CD14-positive monocyte (primary cell): ENCODE data around the gene MTMR3. TPM values are rescaled to one million over a fixed set of nuclear protein-coding genes. Genes with fewer than 3 reads are reported as not detected.

Experiments
- DNase-seq, 3 donors: peaks; one replicate each; pipeline ENCODE4 v3.0.0-alpha.2; 2011 to 2022
- H2AFZ ChIP-seq: 2 replicates; pipeline ENCODE4 v1.6.0; 2012; ENCODE audit warnings: mild to moderate bottlenecking, low read depth, low read length, inconsistent platforms; ENCODE audit not compliant: insufficient read depth, poor library complexity, severe bottlenecking
- H3K27ac ChIP-seq, 2 donors: 1 replicate in 1 of 2; 2 replicates in 1 of 2; pipeline ENCODE4 v1.5.1; 2012 to 2013; ENCODE audit warnings: low read length in 2 of 2, control low read depth in 1 of 2, inconsistent platforms in 1 of 2, low read depth in 1 of 2, mild to moderate bottlenecking in 1 of 2
- H3K27me3 ChIP-seq, 2 donors: one replicate each; pipeline versions ENCODE4 v1.6.0 to v1.6.1; 2011 to 2013; ENCODE audit warnings: low read length in 2 of 2; ENCODE audit not compliant: control insufficient read depth in 2 of 2, insufficient read depth in 2 of 2
- H3K36me3 ChIP-seq, 2 donors: replicated peaks in 1 of 2; 1 replicate in 1 of 2; 2 replicates in 1 of 2; pipeline versions ENCODE4 v1.5.1 to v1.6.1; 2012 to 2013; ENCODE audit warnings: low read length in 2 of 2, control low read depth in 1 of 2, inconsistent platforms in 1 of 2, mild to moderate bottlenecking in 1 of 2; ENCODE audit not compliant: insufficient read depth in 2 of 2, control insufficient read depth in 1 of 2
- H3K4me1 ChIP-seq, 2 donors: 1 replicate in 1 of 2; 2 replicates in 1 of 2; pipeline versions ENCODE4 v1.5.1 to v1.6.1; 2012 to 2013; ENCODE audit warnings: low read length in 2 of 2, control low read depth in 1 of 2, inconsistent platforms in 1 of 2, mild to moderate bottlenecking in 1 of 2, moderate library complexity in 1 of 2; ENCODE audit not compliant: insufficient read depth in 2 of 2, control insufficient read depth in 1 of 2
- H3K4me2 ChIP-seq: replicated peaks from 2 replicates; pipeline ENCODE3; 2012; ENCODE audit warnings: low read length, moderate library complexity, mild to moderate bottlenecking; ENCODE audit not compliant: poor library complexity, severe bottlenecking; ENCODE audit errors: extremely low read depth
- H3K4me3 ChIP-seq, 3 experiments: fragments of 200-600 bp in 1 of 3; sonication (generic) in 1 of 3; replicated peaks in 1 of 3; 1 replicate in 2 of 3; 2 replicates in 1 of 3; pipeline ENCODE4 v1.5.1; 2011 to 2013; ENCODE audit warnings: low read length in 3 of 3, mild to moderate bottlenecking in 3 of 3, control low read depth in 2 of 3, low read depth in 2 of 3, inconsistent platforms in 1 of 3, moderate library complexity in 1 of 3
- H3K79me2 ChIP-seq: 2 replicates; pipeline ENCODE4 v1.6.0; 2012; ENCODE audit warnings: mild to moderate bottlenecking, control low read depth, inconsistent platforms, low read length, moderate library complexity; ENCODE audit not compliant: insufficient read depth
- H3K9ac ChIP-seq: 2 replicates; pipeline ENCODE4 v1.6.0; 2017; ENCODE audit warnings: low read length, mild to moderate bottlenecking; ENCODE audit not compliant: insufficient read depth, poor library complexity, severe bottlenecking
- H3K9me3 ChIP-seq, 2 donors: replicated peaks in 1 of 2; 1 replicate in 1 of 2; 2 replicates in 1 of 2; pipeline versions ENCODE4 v1.5.1 to v1.6.1; 2012 to 2013; ENCODE audit warnings: low read length in 2 of 2, control low read depth in 1 of 2; ENCODE audit not compliant: control insufficient read depth in 1 of 2, insufficient read depth in 1 of 2
- H4K20me1 ChIP-seq: 2 replicates; pipeline ENCODE4 v1.6.0; 2012; ENCODE audit warnings: mild to moderate bottlenecking, low read length, control low read depth, moderate library complexity; ENCODE audit not compliant: insufficient read depth
- H3K27ac Mint-ChIP-seq, 7 donors: one replicate each; pipeline ENCODE4 v1.8.0; 2020; ENCODE audit warnings: mild to moderate bottlenecking in 7 of 7, mixed read lengths in 7 of 7, moderate library complexity in 6 of 7, inconsistent platforms in 2 of 7
- H3K27me3 Mint-ChIP-seq, 3 donors: one replicate each; pipeline ENCODE4 v1.8.0; 2021 to 2022; ENCODE audit warnings: low read depth in 3 of 3, mild to moderate bottlenecking in 3 of 3, mixed read lengths in 3 of 3, moderate library complexity in 3 of 3, inconsistent platforms in 1 of 3
- H3K36me3 Mint-ChIP-seq, 2 donors: one replicate each; pipeline ENCODE4 v1.8.0; 2020; ENCODE audit warnings: mixed read lengths in 2 of 2, inconsistent platforms in 1 of 2, mild to moderate bottlenecking in 1 of 2
- H3K4me1 Mint-ChIP-seq: one replicate; pipeline ENCODE4 v1.8.0; 2020; ENCODE audit warnings: mild to moderate bottlenecking, mixed read lengths
- H3K4me3 Mint-ChIP-seq, 2 donors: one replicate each; pipeline ENCODE4 v1.8.0; 2020; ENCODE audit warnings: mild to moderate bottlenecking in 2 of 2, mixed read lengths in 2 of 2, moderate library complexity in 1 of 2
- H3K9me3 Mint-ChIP-seq, 7 donors: one replicate each; pipeline ENCODE4 v1.8.0; 2020 to 2022; ENCODE audit warnings: mixed read lengths in 7 of 7, mild to moderate bottlenecking in 6 of 7, moderate library complexity in 6 of 7, inconsistent platforms in 2 of 7
- CTCF ChIP-seq: fragments of 200-600 bp; IDR thresholded peaks from one replicate; pipeline ENCODE4 v1.8.0; 2022; ENCODE audit warnings: antibody characterized with exemption, mild to moderate bottlenecking
- WGBS: methylation state at CpG from one replicate; pipeline ENCODE4 v1.1.5; 2013; ENCODE audit warnings: missing lambda C conversion rate; ENCODE audit not compliant: insufficient coverage; 5-methylcytosine and 5-hydroxymethylcytosine counted together
- intact Hi-C, 2 donors: fragments of 100-400 bp; cut with micrococcal nuclease; formaldehyde crosslinking; loops; one replicate each; pipeline versions ENCODE4 v1.15.0 to v1.15.1; 2023
- polyA plus RNA-seq, 3 donors: library from polyadenylated mRNA; depleted of rRNA in 1 of 3; unstranded in 2 of 3; stranded (reverse) in 1 of 3; fragments of 300-500 nt in 2 of 3; fragments of >200 nt in 1 of 3; fragmentation: Illumina TruSeq in 2 of 3; gene quantifications; 1 replicate in 2 of 3; 2 replicates in 1 of 3; pipeline ENCODE4 v1.2.3, GENCODE V29; 2012 to 2021

Gene MTMR3
- polyA plus RNA-seq, 3 donors: 23.4 to 86.1 (median 30.2) TPM

- H3K4me2 ChIP-seq: no peak overlapping the region
- no peak for DNase-seq
- H4K20me1 ChIP-seq: peaks cover 25% of the 10 kb centered on the region
- no peak overlapping the region for H3K9ac ChIP-seq
- H3K4me3 ChIP-seq: no peak overlapping the region
- peak overlapping the region in 1 of 2 donors; percentile 43 for H3K4me3 Mint-ChIP-seq
- H3K9me3 ChIP-seq: no peaks in the 10 kb centered on the region
- no peak for TF ChIP-seq CTCF
- no peak overlapping the region for H3K27ac ChIP-seq
- H3K36me3 ChIP-seq: peaks cover 0 to 19% of the 10 kb centered on the region in 2 donors
- peaks cover 0 to 4% (median 3%) of the 10 kb centered on the region in 3 donors for H3K27me3 Mint-ChIP-seq
- no peak overlapping the region for H2AFZ ChIP-seq
- peaks cover 7 to 10% of the 10 kb centered on the region in 2 donors for H3K4me1 ChIP-seq
- peak overlapping the region in 2 of 7 donors; percentile 4 to 36 for H3K27ac Mint-ChIP-seq
- peaks cover 12% of the 10 kb centered on the region for H3K4me1 Mint-ChIP-seq
- peaks cover 8 to 13% of the 10 kb centered on the region in 2 donors for H3K36me3 Mint-ChIP-seq
- WGBS: 64% methylated on average over 6 of the region's 11 CpGs
- no peaks in the 10 kb centered on the region for H3K9me3 Mint-ChIP-seq
- intact Hi-C loops: no loop called here
- H3K79me2 ChIP-seq: no peaks in the 10 kb centered on the region
- H3K27me3 ChIP-seq: no peaks in the 10 kb centered on the region
Observed at GRCh38 chr22:30040499-30041260, 157.7 kb downstream of the MTMR3 start.

- Histone ChIP-seq H2AFZ (no peak overlapping the region), H4K20me1 (peaks cover 18% of the 10 kb centered on the region), H3K36me3 (peaks cover 0 to 11% of the 10 kb centered on the region in 2 donors), H3K27me3 (no peaks in the 10 kb centered on the region), H3K4me3 (no peak overlapping the region), H3K4me2 (no peak overlapping the region), H3K4me1 (peaks cover 7 to 10% of the 10 kb centered on the region in 2 donors), H3K79me2 (no peaks in the 10 kb centered on the region), H3K9me3 (no peaks in the 10 kb centered on the region), H3K27ac (no peak overlapping the region), H3K9ac (no peak overlapping the region)
- no peak for DNase-seq
- TF ChIP-seq CTCF: no peak
- peaks cover 2 to 6% of the 10 kb centered on the region in 2 donors for H3K36me3 Mint-ChIP-seq
- peaks cover 0 to 2% (median 0%) of the 10 kb centered on the region in 7 donors for H3K9me3 Mint-ChIP-seq
- H3K27me3 Mint-ChIP-seq: peaks cover 0 to 4% (median 3%) of the 10 kb centered on the region in 3 donors
- intact Hi-C loops: no loop called here
- H3K27ac Mint-ChIP-seq: no peak overlapping the region
- H3K4me3 Mint-ChIP-seq: no peak overlapping the region
- peaks cover 12% of the 10 kb centered on the region for H3K4me1 Mint-ChIP-seq
- WGBS: 100% methylated on average over 2 of the region's 2 CpGs
Observed at GRCh38 chr22:30041475-30041874, 158.5 kb downstream of the MTMR3 start.
